ENCODE results near the gene FLOT2.

Gene FLOT2

DNA sequence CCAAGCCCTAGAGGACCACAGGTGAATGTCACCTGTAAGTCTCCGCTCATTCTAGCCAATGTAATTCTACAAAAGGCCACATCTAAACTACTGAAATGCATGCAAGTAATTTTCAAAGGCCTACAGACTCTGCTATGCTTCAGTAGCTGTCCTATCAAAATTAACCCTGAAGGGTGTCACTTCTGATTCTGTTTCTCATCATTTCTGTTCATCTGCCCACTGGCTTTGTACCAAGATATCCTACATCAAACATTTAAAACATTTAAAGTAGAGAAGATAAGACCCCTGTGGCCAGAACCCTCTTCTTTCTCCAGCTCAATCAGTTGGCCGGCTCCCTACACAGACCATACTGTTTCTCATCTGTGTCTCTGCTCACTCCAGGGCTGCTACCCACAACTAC is 32.3 kb upstream of the FLOT2 start:
- H3K4me1 ChIP-seq (ENCODE audit: insufficient read depth, low read length, severe bottlenecking) = no peaks in the 10 kb centered on the region
- no peaks in the 10 kb centered on the region for H3F3A ChIP-seq (ENCODE audit: insufficient read depth, low read length)
- H2AFZ ChIP-seq (ENCODE audit: low read length) = no peak overlapping the region
- H3K9me2 ChIP-seq (ENCODE audit: low read depth, low read length) = no peaks in the 10 kb centered on the region
- peaks cover 65% of the 10 kb centered on the region for H3K36me3 ChIP-seq (ENCODE audit: insufficient read depth, low read length)
- H4K20me1 ChIP-seq (ENCODE audit: insufficient read depth, low read length) = no peaks in the 10 kb centered on the region
- H3K4me2 ChIP-seq (ENCODE audit: low read length) = no peak overlapping the region
- H3K9me3 ChIP-seq (ENCODE audit: low read length) = no peaks in the 10 kb centered on the region
- TF ChIP-seq, protein P1, sequence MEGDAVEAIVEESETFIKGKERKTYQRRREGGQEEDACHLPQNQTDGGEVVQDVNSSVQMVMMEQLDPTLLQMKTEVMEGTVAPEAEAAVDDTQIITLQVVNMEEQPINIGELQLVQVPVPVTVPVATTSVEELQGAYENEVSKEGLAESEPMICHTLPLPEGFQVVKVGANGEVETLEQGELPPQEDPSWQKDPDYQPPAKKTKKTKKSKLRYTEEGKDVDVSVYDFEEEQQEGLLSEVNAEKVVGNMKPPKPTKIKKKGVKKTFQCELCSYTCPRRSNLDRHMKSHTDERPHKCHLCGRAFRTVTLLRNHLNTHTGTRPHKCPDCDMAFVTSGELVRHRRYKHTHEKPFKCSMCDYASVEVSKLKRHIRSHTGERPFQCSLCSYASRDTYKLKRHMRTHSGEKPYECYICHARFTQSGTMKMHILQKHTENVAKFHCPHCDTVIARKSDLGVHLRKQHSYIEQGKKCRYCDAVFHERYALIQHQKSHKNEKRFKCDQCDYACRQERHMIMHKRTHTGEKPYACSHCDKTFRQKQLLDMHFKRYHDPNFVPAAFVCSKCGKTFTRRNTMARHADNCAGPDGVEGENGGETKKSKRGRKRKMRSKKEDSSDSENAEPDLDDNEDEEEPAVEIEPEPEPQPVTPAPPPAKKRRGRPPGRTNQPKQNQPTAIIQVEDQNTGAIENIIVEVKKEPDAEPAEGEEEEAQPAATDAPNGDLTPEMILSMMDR (IDR thresholded peaks at IDR 0.05; ENCODE audit: low read length) = no peak
- no peak for TF ChIP-seq EZH2 (IDR thresholded peaks at IDR 0.05; ENCODE audit: borderline replicate concordance, low read length)
- peaks cover 46% of the 10 kb centered on the region for H3K79me2 ChIP-seq (ENCODE audit: insufficient read depth, low read length)
- H3K27ac ChIP-seq (ENCODE audit: low read depth, low read length, poor library complexity, severe bottlenecking) = no peak overlapping the region
- no peak overlapping the region for H3K9ac ChIP-seq (ENCODE audit: low read length)
- no peaks in the 10 kb centered on the region for H3K27me3 ChIP-seq (ENCODE audit: insufficient read depth, low read length)
- no peak overlapping the region for H3K4me3 ChIP-seq (ENCODE audit: low read depth, low read length, poor library complexity, severe bottlenecking)

DNA sequence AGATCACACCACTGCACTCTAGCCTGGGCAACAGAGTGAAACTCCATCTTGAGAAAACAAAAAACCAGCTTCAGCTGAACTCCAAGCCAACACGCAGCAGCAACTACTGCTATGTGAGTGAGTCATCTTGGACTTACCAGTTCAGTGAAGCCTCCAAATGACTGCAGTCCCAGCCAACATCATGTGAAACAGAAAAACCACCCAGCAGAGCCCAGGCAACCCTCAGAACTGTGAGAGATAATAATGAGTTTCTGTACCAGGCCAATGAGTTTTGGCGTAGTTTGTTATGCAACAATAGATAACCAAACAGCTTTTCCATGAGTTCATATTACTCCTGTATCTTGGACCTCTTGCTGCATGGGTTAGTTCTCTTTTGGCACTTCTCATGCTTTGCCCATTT is 30.5 kb upstream of the FLOT2 start:
- no peaks in the 10 kb centered on the region for H4K20me1 ChIP-seq (ENCODE audit: insufficient read depth, low read length)
- no peak overlapping the region for H3K27ac ChIP-seq (ENCODE audit: low read depth, low read length, poor library complexity, severe bottlenecking)
- no peak overlapping the region for H3K4me3 ChIP-seq (ENCODE audit: low read depth, low read length, poor library complexity, severe bottlenecking)
- no peaks in the 10 kb centered on the region for H3K9me2 ChIP-seq (ENCODE audit: low read depth, low read length)
- H3K36me3 ChIP-seq (ENCODE audit: insufficient read depth, low read length) = peaks cover 69% of the 10 kb centered on the region
- no peak overlapping the region for H3K9ac ChIP-seq (ENCODE audit: low read length)
- no peaks in the 10 kb centered on the region for H3F3A ChIP-seq (ENCODE audit: insufficient read depth, low read length)
- H3K4me2 ChIP-seq (ENCODE audit: low read length) = no peak overlapping the region
- H3K4me1 ChIP-seq (ENCODE audit: insufficient read depth, low read length, severe bottlenecking) = no peaks in the 10 kb centered on the region
- no peaks in the 10 kb centered on the region for H3K27me3 ChIP-seq (ENCODE audit: insufficient read depth, low read length)
- no peak overlapping the region for H2AFZ ChIP-seq (ENCODE audit: low read length)
- no peaks in the 10 kb centered on the region for H3K9me3 ChIP-seq (ENCODE audit: low read length)
- TF ChIP-seq EZH2 (IDR thresholded peaks at IDR 0.05; ENCODE audit: borderline replicate concordance, low read length) = no peak
- TF ChIP-seq, protein P1 (IDR thresholded peaks at IDR 0.05; ENCODE audit: low read length) = no peak
- peaks cover 31% of the 10 kb centered on the region for H3K79me2 ChIP-seq (ENCODE audit: insufficient read depth, low read length)

DNA sequence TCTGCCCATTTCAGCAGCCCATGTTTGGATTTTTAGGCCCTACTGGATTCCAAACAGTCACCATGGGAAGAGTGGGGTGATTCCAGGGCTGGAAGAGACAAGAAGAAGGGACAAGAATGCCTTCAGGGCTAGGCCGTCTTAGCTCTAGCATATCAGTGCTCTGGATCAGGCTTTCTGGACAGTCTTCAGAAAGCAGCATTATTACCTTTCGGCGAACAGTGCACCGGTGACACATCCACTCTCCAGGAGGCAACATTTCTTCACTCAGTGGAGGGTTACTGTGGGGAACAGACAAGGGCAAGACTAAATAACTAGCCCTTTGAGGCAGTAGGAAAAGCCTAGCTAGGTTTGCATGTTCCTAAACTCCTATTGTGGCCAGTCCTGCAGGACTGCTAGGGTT is 29.3 kb upstream of the FLOT2 start:
- TF ChIP-seq, protein P1 (IDR thresholded peaks at IDR 0.05; ENCODE audit: low read length) = no peak
- no peak for TF ChIP-seq EZH2 (IDR thresholded peaks at IDR 0.05; ENCODE audit: borderline replicate concordance, low read length)
- Histone ChIP-seq H3K36me3 (ENCODE audit: insufficient read depth, low read length) (peaks cover 78% of the 10 kb centered on the region), H3K9me2 (ENCODE audit: low read depth, low read length) (no peaks in the 10 kb centered on the region), H3K9me3 (ENCODE audit: low read length) (no peaks in the 10 kb centered on the region), H3F3A (ENCODE audit: insufficient read depth, low read length) (no peaks in the 10 kb centered on the region), H3K4me2 (ENCODE audit: low read length) (no peak overlapping the region), H3K4me3 (ENCODE audit: low read depth, low read length, poor library complexity, severe bottlenecking) (no peak overlapping the region), H3K9ac (ENCODE audit: low read length) (no peak overlapping the region), H4K20me1 (ENCODE audit: insufficient read depth, low read length) (no peaks in the 10 kb centered on the region), H3K4me1 (ENCODE audit: insufficient read depth, low read length, severe bottlenecking) (no peaks in the 10 kb centered on the region), H3K27me3 (ENCODE audit: insufficient read depth, low read length) (no peaks in the 10 kb centered on the region), H2AFZ (ENCODE audit: low read length) (no peak overlapping the region), H3K79me2 (ENCODE audit: insufficient read depth, low read length) (peaks cover 20% of the 10 kb centered on the region; the same call in 1 of the 2 replicates), H3K27ac (ENCODE audit: low read depth, low read length, poor library complexity, severe bottlenecking) (no peak overlapping the region)
